Daoy (cell line): ENCODE data around the gene AKTIP. TPM values are rescaled to one million over a fixed set of nuclear protein-coding genes. Genes with fewer than 3 reads are reported as not detected.
"Not testable (repeated sequence)": the region's sequence is repeated elsewhere in the genome, so short reads cannot be mapped to it uniquely, and the experiment has no call there.

ENCODE experiments used
- DNase-seq: peaks from one replicate; pipeline ENCODE4 v3.0.0-alpha.2; 2015; ENCODE audit warnings: low read depth
- total RNA-seq: library from RNA; depleted of rRNA; stranded (reverse); fragments of >200 nt; shearing (Covaris generic); gene quantifications from 2 replicates; pipeline ENCODE4 v1.2.3, GENCODE V29; 2014; rRNA removed

AKTIP gene
- total RNA-seq, result 7.6 and 14.1 TPM in 2 replicates

DNA sequence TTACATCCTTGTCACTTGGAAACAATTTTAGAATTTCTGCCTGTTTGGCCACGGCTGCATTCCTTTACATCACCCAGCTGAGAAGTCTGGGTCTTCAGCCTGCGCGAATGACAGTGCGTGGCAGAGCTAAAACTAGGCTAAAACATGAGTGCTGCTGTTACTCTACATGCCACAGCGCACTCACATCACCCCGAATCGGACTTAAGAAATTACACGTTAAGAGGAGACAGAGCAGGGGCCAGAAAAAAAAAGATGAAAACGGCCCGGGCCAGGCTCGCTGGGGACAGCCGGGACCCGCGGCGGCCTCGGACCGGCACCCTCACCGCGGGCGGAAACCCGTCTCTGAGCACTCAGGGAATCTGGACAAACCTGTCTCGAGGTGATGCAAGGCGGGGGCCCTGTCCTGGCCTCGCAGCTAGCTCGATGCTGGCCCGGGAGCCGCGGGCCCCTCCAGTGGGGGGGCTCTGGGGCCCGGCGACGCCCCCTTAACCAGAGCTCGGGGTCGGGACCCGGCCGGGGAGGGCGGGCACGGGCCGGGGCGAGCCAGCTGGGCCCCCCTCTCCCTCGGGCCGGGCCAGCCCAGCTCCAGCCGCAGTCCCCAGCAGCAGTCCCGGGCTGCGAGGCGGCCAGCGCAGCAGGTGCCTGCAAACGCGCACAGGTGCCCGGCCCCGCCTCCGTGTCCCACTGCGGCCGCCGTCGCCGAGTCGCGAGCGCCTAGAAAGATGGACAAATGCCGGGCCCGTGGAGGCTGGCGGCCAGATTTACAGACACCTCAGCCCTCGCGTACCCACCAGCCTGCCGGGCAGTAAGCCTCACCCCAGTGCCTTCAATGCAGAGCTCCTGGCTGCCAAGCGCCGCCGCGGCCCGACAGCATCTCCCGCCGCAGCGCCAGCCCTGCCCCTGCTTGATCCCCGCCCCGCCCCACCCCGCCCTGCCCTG is at the start of gene AKTIP:
AKTIP (minus strand) TSS at position 879 of the 939 bp plus-strand sequence. CDS start 2,950 bp downstream, outside the sequence.
- DNase-seq, result peak; percentile 11

DNA sequence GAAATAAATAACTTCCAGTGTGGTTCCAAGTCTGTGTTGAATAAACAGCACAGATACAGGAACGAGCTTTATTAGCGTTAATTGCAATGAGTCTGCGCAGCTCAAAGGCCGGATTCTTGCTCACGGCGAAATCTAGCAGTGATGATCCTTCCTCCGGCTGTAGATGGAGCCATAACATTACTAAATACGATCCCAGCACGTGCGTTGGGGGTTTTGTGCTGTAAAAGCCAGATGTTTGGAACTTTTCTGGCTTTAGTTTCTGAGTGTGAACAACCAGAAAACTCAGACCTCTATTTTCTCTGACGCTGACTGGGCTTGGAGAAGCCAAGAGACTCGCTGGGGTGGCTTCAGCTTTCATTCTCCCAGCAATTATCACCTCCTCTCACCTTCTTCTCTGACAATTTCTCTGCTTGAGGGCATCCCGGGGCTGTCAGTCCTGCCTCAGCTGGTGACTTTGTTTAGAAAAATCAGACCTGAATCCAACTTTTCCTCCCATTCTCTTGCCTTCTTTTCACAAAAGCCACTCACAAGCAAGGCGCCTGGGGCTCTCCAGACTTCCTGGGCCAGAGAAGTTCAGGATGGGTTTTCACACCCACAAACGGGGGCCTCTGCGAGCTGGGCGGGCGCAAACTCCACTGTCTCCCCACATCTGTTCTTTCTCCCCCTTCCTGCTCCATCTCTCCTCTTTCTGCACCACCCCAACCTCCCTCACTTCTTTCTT is 47.1 kb upstream of the AKTIP start:
- peak; percentile 66 for DNase-seq

DNA sequence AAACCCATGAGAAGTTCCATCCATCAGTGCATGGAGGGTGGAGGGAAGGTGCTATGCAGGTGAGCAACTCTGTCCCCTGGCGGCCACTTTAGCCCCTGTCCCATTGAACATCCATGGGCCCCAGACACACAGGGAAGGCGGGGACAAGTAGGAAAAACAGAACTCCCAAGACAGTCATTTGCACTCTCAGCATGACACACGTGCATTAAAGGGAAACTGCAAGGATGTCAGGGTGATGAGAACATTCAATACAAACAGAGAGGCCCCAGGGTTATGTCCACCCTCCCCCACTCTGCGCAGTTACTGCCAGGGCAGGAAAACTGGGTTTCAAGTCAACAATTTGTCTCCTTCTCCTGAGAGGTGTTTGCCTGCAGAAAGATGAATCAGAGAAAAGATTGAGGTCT is 44.0 kb upstream of the AKTIP start:
- peak; percentile 26 for DNase-seq

DNA sequence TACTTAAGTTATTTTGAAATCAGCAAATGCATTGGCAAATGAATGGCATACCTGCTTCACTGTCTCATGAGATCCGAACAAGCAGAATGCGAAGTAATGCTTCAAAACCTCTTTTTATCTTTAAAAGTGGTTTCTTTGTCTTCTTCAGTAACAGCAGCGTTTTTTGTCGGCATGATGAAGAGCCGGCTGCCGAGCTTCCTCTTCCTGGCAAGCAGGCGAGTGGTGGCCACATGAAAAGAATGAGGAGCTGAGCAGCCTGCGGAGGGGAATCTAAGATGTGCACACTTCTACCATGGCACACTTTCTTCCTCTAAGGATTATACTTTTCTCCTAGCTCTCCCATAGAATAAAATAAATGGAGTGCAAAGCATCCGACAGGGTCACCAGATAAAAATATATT is 42.4 kb upstream of the AKTIP start:
- DNase-seq, result no peak

DNA sequence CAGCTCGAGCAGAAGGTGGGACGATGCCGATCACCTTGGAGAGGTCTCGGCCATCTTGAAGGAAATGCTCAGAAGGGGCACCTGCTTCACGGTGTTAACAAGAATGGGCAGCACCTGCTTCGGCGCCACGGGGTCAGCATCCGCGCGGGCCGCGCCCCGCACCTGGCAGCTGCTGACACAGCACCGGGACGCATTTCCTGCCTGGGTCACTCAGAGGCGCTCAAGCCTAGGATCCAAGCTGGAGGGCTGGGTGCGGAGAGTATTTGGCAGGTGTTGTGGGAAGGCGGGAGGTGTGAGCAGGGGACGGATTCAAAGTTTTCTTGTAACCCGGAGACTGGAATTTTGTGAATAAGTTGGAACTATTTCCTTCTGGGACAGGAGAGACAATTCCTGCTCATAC is 39.3 kb upstream of the AKTIP start:
- no peak for DNase-seq

DNA sequence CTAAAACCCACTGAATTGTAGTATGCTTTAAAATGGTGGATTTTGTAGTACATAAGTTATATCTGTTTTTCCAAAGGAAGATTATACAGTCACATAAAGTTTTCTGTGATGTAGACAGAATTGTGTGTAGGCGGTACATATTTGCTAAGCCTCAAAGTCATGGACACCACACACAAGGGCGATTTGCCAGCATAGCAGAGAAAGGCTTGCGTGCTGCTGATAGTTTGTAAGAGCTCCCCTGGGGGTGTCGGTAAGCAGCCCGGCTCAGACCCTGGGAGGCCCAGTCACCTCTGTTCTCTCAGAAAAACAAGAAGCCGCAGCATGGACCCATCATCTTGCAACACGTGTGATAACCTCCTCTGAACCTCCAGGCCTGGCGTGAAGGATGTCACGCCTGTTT is 38.3 kb upstream of the AKTIP start:
- peak; percentile 18 for DNase-seq

DNA sequence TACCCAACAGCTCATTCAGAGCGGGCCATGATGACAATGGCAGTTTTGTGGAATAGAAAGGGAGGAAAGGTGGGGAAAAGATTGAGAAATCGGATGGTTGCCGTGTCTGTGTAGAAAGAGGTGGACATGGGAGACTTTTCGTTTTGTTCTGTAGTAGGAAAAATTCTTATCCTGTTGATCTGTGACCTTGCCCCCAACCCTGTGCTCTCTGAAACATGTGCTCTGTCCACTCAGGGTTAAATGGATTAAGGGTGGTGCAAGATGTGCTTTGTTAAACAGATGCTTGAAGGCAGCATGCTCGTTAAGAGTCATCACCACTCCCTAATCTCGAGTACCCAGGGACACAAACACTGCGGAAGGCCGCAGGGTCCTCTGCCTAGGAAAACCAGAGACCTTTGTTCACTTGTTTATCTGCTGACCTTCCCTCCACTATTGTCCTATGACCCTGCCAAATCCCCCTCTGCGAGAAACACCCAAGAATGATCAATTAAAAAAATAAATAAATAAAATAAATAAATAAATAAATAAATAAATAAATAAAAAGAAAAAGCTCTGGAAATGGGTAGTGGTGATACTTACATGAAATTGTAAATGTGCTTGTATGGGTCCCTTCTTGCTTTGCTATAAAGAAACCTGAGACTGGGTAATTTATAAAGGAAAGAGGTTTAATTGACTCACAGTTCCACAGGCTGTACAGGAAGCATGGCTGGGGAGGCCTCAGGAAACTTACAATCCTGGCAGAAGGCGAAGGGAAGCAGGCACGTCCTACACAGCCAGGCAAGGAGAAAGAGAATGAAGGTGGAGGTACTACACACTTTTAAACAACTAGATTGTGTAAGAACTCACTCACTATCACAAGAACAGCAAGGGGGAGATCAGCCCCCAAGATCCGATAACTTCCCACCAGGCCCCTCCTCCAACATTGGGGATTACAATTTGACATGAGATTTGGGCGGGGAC is 37.0 kb upstream of the AKTIP start:
- DNase-seq, result not testable (repeated sequence)

DNA sequence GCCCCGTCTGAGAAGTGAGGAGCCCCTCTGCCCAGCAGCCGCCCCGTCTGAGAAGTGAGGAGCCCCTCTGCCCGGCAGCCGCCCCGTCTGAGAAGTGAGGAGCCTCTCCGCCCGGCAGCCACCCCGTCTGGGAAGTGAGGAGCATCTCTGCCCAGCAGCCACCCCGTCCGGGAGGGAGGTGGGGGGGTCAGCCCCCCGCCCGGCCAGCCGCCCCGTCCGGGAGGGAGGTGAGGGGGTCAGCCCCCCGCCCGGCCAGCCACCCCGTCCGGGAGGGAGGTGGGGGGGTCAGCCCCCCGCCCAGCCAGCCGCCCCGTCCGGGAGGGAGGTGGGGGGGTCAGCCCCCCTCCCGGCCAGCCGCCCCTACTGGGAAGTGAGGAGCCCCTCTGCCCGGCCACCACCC is 36.3 kb upstream of the AKTIP start:
- DNase-seq, result not testable (repeated sequence)

DNA sequence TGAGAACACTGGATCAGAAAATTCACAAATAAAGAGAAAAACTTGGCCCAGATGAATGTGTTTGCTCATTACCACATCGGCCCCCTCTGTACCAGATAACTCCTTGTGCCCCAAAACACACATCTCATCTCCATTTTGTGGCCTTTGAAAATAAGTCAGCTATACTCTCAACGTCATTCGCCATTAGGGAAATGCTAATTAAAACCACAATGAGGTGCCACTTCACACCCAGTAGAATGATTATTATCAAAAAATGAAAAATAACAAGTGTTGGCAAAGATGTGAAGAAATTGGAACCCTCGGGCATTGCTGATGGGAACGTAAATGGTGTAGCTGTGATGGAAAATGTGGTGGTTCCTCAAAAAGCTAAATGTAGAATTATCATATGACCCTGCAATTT is 34.6 kb upstream of the AKTIP start:
- no peak for DNase-seq

DNA sequence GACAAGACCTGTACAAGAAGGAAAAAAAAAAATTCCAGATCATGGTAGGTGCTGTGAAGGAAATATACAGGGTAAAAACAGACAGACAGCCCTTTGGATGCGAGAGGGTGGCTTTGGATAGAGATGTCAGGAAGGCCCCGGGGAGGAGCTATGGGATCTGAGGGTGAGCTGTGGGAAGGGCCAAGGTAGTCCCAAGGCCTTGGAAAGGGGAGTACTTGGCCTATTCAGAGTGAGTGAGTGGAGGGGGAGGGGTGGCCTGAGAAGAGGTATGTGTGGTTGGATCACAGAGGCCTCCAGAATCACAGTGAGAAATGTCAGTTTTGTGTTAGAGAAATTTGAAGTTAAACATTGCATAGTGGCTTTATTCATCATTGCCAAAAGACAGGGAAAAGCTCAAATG is 31.2 kb upstream of the AKTIP start:
- no peak for DNase-seq

DNA sequence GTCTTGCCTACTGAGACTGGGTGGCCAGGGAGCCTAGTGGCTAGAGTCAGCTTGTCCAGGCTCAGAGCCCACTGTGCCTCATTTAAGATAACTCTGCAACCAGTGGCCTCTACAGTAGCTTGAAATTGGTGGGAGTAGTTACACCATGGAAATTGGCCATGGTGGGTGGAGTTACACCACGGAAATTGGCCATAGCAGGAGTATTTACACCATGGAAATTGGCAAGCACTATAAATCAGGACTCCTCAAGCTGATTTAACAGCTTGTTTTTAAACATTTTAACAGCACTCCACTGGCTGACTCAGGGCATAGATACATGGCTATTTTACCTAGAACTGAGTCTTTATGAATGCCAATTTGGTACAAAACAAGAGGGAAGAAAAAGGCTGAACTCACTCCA is 27.7 kb upstream of the AKTIP start:
- no peak for DNase-seq

DNA sequence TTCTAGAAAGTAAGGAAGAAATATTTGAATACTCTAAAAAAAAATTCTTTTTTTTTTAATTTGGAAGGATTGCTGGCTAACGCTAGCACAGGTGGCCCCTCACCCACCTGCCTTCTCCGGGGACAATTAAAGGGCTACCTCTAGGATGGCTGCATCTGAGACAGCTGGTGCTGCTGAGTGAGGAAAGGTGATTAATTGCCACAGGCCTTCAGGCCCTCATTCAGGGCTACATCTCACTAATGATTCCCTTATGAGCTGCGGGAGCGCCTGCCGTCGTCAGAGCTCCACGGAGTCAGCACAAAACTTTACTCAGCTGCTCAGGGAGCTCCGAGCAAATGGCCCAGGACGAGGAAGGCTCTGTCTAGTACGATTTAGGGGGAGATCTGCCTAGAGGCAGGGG is 27.0 kb upstream of the AKTIP start:
- DNase-seq, result no peak

DNA sequence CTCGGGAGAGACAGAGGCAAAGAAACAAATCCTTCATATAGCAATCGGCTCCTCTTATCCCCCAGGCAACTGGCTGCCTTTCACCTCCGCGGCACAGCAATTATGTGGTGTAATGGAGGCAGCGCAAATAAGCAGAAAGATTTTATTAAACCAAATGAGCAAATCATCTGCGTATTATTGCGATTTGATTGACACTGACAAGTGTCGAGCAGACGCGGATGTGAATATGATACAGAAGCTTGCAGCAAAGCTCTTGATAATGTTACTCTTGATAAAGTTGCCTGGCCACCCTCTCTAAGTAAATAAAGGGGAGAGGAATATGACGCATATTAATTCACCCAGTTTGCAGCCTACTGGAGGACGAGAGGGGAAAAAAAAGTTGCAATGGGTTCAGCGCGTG is 26.5 kb upstream of the AKTIP start:
- no peak for DNase-seq

DNA sequence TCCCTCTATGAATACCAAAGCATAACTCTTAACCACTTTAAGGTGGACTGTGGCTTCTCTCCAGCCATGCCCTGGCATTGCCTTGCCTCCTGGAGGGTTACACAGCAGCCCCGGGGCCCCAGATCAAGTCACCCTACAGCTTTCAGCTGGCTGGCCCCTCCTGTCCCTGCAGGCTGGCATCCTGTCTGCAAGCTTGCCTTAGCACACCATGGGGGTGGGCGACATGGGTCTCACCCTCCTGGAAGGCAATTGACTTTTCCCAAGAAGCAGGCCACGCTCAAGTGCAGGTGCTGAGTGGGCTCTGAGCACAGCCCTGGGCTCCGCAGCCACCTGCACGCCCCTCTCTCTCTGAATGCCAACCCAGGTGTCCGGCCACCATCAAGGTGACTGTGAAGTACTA is 25.8 kb upstream of the AKTIP start:
- DNase-seq, result no peak

DNA sequence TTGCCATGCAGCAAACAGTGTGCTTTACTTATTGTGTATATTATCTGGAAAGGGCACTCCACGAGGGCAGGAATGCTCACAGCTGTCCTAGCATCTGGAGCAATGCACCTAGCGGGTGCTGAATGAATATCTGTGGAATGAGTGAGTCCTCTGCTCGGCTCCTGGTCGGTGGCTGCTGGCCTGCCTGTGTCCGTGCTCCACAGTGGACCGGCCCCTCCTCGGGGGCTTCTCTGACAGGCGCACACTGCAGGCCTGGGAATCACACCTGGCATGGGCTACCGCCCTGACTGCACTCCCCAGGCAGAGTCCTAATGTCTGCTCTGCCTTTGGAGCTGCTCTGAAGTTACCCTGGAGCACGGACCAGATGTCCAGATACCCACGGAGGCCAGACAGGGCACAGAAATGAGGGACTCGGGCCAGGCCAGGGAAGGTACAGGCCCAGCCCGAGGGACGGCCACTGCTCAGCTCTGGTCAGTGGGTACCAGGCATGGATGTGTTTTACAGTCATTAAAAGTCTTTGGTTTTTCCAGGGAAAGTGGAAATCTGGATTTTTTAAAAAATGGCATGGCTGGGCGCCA is 21.1 kb upstream of the AKTIP start:
- DNase-seq, result no peak

DNA sequence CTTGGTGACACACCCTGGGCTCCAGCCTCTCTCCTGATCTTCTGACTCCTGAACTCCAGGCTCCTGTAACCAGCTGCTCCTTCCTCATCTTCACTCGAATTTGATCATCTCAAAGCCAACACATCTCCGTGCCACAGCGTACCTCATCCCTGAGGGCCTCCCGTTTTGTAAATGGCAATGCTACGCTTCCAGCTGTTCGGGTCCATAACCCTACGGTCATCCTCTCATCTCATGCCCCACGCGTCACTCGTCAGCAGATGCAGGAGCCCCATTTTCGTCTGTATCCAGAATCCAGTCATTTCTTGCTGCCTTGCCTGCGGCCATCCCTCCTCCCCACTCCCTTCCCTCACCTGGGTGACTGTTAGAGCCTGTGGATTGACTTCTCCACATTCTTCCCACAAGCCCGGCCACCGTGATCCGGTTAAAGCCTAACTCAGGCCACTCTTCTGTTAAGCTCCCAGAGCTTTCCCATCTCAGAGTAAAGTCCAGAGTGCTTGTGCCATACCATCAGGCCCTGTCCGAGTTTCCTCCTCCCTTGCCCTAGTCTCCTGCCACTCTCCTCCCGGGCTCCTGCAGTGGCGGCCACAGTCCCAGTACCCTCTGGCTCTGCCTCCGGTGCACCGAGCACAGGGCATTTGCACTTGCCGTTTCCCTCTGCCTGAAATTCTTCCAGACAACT is 20.3 kb upstream of the AKTIP start:
- no peak for DNase-seq

DNA sequence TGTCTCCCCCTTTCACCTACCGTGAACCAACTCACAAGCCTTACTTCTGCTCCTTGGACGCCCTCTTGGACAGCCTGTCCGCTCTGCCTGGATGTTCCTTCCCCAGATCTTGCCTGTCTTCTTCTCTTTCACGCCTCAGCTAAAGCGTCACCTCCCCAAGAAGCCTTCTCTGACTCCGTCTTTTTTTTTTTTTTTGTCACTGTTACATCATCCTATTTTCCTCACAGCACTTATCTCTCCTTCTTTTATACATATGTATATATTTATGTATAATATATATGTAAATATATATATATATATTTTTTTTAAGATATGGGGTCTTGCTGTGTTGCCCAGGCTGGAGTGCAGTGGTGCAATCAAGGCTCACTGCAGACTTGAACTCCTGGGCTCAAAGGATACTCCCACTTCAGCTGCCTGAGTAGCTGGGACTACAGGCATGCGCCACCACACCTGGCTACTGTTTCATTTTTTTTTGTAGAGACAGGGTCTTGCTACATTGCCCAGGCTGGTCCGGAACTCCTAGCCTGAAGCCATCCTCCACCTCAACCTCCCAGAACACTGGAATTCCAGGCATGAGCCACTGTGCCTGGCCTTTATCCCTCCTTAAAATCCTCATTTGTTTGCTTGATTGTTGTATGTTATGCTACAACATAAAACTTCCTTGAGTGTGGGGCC is 16.5 kb upstream of the AKTIP start:
- no peak for DNase-seq

DNA sequence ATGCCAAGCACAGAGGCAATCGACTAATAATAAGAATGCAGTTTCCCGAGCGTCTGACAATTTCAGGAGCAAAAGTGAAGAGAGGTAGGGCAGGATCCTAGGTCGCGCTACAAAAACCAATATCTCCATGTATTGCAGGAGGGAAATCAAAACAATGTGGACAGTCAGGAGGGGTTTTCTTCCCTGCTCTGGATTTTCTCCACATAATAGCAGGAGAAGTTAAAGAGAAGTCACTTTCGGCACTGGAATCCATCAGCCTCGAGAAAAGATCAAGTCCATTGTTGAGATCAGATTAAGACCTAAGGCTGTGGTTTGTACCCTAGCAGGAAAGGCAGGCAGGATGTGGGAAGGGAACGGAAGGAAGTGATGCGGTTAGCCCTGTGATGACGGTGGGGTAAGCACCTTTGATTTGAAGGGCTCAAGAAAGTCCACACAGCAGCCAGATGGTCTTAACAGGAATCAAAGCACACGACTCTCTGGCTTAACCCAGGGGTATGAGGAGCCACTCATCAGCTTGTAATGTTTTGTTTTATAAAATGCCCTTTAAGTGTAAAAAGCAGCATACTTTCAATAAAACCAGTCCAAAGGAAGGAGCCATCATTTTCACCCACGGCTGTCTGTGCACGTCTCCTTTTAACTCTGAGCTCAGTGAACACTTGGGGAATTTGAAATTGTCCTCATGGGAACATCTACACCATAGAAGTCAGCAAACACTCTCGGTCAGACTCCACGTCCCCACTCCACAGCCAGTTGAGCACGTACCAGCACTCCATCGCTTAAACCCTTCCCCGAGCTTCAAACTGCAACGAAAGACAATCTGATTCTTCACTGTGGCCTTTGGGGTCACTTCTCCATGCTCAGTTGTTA is 15.8 kb upstream of the AKTIP start:
- DNase-seq, result peak; percentile 76

DNA sequence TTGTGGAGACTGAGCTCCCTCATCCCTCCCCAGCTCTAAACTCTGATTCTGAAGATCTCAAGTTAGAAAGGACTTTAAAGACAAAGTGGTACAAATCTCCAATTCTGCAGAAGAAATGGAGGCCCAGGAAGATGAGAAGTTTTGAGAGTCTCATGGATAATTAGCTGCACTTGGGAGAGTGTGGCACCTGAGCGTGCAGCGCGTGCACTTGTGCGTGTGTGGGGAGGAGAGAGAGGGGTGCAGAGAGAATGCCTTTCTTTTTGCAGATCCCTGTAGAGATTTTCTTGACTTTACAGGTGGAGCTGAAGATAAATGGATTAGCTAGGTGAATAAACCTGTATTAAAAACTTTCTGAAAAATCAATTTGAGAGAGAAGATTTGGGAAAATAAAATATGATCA is 14.8 kb upstream of the AKTIP start:
- no peak for DNase-seq
